Thoracic aorta (tissue), 2 donors: ENCODE measurements around the gene FBXW2. TPM values are rescaled to one million over a fixed set of nuclear protein-coding genes. Genes with fewer than 3 reads are reported as not detected.
A peak's percentile ranks its signal among the peaks of the same experiment; 100 is the strongest.

Experiments
- ATAC-seq: fragments of 150-250 bp; one replicate; pipeline ENCODE4 v1.8.0; 2017; ENCODE audit warnings: low read depth; ENCODE audit not compliant: insufficient number of reproducible peaks, low FRiP score
- DNase-seq: peaks from one replicate; pipeline ENCODE4 v3.0.0-alpha.2; 2020; ENCODE audit warnings: low spot score
- H3K27ac ChIP-seq, 2 donors: fragments of 200-600 bp; sonication (generic); 1 replicate in 1 of 2; 2 replicates in 1 of 2; pipeline ENCODE4 v1.5.1; 2016; ENCODE audit warnings: mild to moderate bottlenecking in 2 of 2, moderate library complexity in 2 of 2
- H3K27me3 ChIP-seq: fragments of 200-600 bp; sonication (generic); replicated peaks from 2 replicates; pipeline ENCODE4 v1.6.0; 2016; ENCODE audit warnings: mild to moderate bottlenecking; ENCODE audit not compliant: insufficient read depth
- H3K36me3 ChIP-seq: fragments of 200-600 bp; sonication (generic); one replicate; pipeline ENCODE4 v1.5.1; 2016
- H3K4me1 ChIP-seq, 2 donors: fragments of 200-600 bp; sonication (generic); 1 replicate in 1 of 2; 2 replicates in 1 of 2; pipeline versions ENCODE4 v1.5.1 to v1.6.0; 2016; ENCODE audit warnings: low read depth in 2 of 2, mild to moderate bottlenecking in 1 of 2; ENCODE audit not compliant: control insufficient read depth in 1 of 2
- H3K4me3 ChIP-seq: fragments of 200-600 bp; sonication (generic); 2 replicates; pipeline ENCODE4 v1.5.1; 2016; ENCODE audit warnings: mild to moderate bottlenecking
- H3K9me3 ChIP-seq: fragments of 200-600 bp; sonication (generic); 2 replicates; pipeline ENCODE4 v1.5.1; 2016
- CTCF ChIP-seq: fragments of 200-600 bp; sonication (generic); IDR thresholded peaks from one replicate; pipeline ENCODE4 v1.5.1; 2019; ENCODE audit warnings: antibody characterized with exemption
- total RNA-seq, 2 donors: library from RNA; depleted of rRNA; stranded (reverse); fragments of >200 nt; gene quantifications; one replicate each; pipeline versions ENCODE4 v1.1.0 to v1.2.3, GENCODE V29; 2016

The FBXW2 gene
- total RNA-seq, 2 donors from 2014 or later, result 41.7 to 79.7 TPM

GRCh38 chr9:120713257-120714087 lies 79.7 kb downstream of the FBXW2 start:
- ATAC-seq (no peak), DNase-seq (no peak)
- Histone ChIP-seq H3K27me3 (no peaks in the 10 kb centered on the region), H3K4me3 (peak overlapping the region; percentile 85), H3K27ac (peak overlapping the region; percentile 48 to 72), H3K4me1 (peaks cover 11 to 50% of the 10 kb centered on the region in 2 donors), H3K9me3 (no peaks in the 10 kb centered on the region), H3K36me3 (no peaks in the 10 kb centered on the region)
- TF ChIP-seq CTCF, result peak; percentile 54

- Histone ChIP-seq H3K27ac (peak overlapping the region; percentile 19 to 72), H3K36me3 (no peaks in the 10 kb centered on the region), H3K4me1 (peaks cover 11 to 50% of the 10 kb centered on the region in 2 donors), H3K9me3 (no peaks in the 10 kb centered on the region), H3K27me3 (no peaks in the 10 kb centered on the region), H3K4me3 (peak overlapping the region; percentile 85)
- ATAC-seq (no peak), DNase-seq (no peak)
- no peak for TF ChIP-seq CTCF
Observed at GRCh38 chr9:120712539-120713031, 80.6 kb downstream of the FBXW2 start.

- peak overlapping the region; percentile 19 to 72 for H3K27ac ChIP-seq
- no peaks in the 10 kb centered on the region for H3K27me3 ChIP-seq
- peak overlapping the region; percentile 85 for H3K4me3 ChIP-seq
- DNase-seq (no peak), ATAC-seq (no peak)
- peaks cover 11 to 50% of the 10 kb centered on the region in 2 donors for H3K4me1 ChIP-seq
- no peak for TF ChIP-seq CTCF
- H3K36me3 ChIP-seq, result no peaks in the 10 kb centered on the region
- no peaks in the 10 kb centered on the region for H3K9me3 ChIP-seq
Observed at GRCh38 chr9:120711841-120712538, 81.2 kb downstream of the FBXW2 start.

GRCh38 chr9:120711354-120711753 lies 81.9 kb downstream of the FBXW2 start:
- DNase-seq, result no peak
- no peak for ATAC-seq
- Histone ChIP-seq H3K36me3 (no peaks in the 10 kb centered on the region), H3K4me1 (peaks cover 14 to 50% of the 10 kb centered on the region in 2 donors), H3K27ac (no peak overlapping the region), H3K4me3 (no peak overlapping the region), H3K9me3 (no peaks in the 10 kb centered on the region), H3K27me3 (no peaks in the 10 kb centered on the region)
- no peak for TF ChIP-seq CTCF
